Ramos (cell line): Measurements from ENCODE around the gene SS18L1.

Source experiments
- in situ Hi-C: fragments of 300-500 bp; cut with MboI; formaldehyde crosslinking; loops from one replicate; pipeline ENCODE4 v1.14.3; 2022; ENCODE audit warnings: low sequenced_read_pairs; ENCODE audit not compliant: unreplicated experiment

The SS18L1 gene

GRCh38 chr20:62190639-62191411 lies 47.3 kb downstream of the SS18L1 start:
- in situ Hi-C loops = no loop called here

- in situ Hi-C loops = no loop called here
Observed at GRCh38 chr20:62191781-62192559, 48.4 kb downstream of the SS18L1 start.

- in situ Hi-C loops = no loop called here
Observed at GRCh38 chr20:62192635-62193034, 49.1 kb downstream of the SS18L1 start.

GRCh38 chr20:62193079-62194025 lies 49.8 kb downstream of the SS18L1 start:
- in situ Hi-C loops = no loop called here

DNA sequence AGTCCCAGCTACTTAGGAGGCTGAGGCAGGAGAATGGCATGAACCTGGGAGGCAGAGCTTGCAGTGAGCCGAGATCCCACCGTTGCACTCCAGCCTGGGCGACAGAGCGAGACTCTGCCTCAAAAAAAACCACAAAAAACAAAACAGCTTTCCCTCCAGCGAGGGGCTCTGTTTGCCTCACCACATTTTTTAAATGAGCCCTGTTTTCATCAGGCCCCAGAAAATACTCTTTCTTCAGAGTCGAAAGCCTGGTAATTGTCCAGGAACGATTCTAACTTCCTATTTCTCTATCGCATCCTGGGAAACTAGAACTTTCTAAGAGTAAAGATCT lies 51.5 kb downstream of the SS18L1 start:
- in situ Hi-C loops = no loop called here

GRCh38 chr20:62195736-62196135 lies 52.2 kb downstream of the SS18L1 start:
- in situ Hi-C loops = no loop called here

DNA sequence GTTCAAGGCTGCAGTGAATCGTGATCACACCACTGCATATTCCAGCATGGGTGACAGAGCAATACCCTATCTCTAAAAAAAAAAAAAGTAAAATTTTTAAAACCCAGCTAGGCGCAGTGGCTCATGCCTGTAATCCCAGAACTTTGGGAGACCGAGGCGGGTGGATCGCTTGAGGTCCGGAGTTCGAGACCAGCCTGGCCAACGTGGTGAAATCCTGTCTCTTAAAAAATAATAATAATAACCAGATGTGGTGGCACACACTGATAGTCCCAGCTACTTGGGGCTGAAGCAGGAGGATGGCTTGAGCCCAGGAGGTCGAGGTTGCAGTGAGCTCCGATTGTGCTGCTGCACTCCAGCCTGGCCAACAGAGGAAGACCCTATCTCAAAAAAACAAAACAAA lies 52.7 kb downstream of the SS18L1 start:
- in situ Hi-C loops = no loop called here

- in situ Hi-C loops = no loop called here
Observed at GRCh38 chr20:62197311-62197710, 53.7 kb downstream of the SS18L1 start.

- in situ Hi-C loops = no loop called here
Observed at GRCh38 chr20:62197801-62198200, 54.2 kb downstream of the SS18L1 start.

DNA sequence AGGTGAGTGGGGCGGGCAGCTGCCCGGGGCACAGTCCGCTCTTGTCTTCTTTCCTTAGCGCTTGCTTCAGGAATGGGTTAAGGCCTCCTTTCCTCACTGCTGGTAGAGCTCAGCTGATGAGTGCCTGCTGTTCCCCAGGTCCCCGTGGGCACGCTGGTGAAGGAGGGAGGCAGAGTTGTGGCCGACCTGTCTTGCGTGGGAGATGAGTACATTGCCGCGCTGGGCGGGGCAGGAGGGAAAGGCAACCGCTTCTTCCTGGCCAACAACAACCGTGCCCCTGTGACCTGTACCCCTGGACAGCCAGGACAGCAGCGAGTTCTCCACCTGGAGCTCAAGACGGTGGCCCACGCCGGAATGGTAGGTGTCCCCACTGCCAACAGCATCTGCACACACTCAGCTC lies 54.9 kb downstream of the SS18L1 start:
- in situ Hi-C loops = no loop called here

GRCh38 chr20:62198931-62199330 lies 55.4 kb downstream of the SS18L1 start:
- in situ Hi-C loops = no loop called here

- in situ Hi-C loops = no loop called here
Observed at GRCh38 chr20:62200491-62201172, 57.1 kb downstream of the SS18L1 start.

DNA sequence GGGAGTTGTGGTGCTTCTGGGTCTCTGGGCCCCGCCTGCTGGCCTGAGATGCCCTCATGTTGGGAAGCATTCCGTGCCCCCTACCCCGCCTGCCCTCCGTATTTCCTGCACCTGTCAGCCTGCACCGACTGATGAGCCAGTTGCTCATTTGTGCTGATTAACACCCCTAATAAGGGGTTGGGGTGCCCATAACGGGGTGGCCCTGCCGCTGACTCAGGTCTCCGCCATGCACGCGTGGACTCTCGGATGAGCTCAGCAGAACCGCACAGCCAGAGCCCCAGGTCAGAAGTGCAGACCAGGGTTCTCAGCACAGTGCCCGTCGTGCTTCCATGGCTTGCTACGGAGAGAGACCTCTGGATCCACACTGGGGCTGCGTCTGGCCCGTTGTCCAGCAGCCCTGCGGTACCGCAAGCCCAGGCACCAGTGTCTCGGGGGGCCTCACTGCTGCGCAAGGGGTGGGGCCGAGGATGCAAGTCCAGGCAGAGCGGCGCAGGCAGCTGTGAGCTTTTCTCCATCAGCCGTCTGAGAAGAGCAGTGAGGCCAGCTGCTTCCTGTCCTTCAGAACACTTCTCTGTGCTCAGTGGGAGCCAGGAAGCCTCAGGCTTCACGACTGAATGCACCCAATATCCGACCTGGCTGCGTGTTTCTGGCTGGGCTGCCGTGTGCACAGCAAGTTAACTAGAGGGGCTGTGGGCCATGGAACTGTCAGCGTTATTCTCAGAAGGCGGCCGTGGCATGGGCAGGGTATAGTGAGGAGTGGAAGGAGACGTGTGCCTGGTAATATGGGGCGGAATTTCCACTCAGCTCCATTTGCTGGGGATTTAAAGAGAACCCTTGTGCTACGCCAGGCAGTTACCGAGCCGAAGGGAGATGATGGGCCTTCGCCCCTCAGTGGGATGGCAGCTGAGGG lies 57.9 kb downstream of the SS18L1 start:
- in situ Hi-C loops = no loop called here

- in situ Hi-C loops = no loop called here
Observed at GRCh38 chr20:62202083-62202395, 58.5 kb downstream of the SS18L1 start.

GRCh38 chr20:62202676-62203377 lies 59.3 kb downstream of the SS18L1 start:
- in situ Hi-C loops = no loop called here

GRCh38 chr20:62203378-62204030 lies 59.9 kb downstream of the SS18L1 start:
- in situ Hi-C loops = no loop called here

DNA sequence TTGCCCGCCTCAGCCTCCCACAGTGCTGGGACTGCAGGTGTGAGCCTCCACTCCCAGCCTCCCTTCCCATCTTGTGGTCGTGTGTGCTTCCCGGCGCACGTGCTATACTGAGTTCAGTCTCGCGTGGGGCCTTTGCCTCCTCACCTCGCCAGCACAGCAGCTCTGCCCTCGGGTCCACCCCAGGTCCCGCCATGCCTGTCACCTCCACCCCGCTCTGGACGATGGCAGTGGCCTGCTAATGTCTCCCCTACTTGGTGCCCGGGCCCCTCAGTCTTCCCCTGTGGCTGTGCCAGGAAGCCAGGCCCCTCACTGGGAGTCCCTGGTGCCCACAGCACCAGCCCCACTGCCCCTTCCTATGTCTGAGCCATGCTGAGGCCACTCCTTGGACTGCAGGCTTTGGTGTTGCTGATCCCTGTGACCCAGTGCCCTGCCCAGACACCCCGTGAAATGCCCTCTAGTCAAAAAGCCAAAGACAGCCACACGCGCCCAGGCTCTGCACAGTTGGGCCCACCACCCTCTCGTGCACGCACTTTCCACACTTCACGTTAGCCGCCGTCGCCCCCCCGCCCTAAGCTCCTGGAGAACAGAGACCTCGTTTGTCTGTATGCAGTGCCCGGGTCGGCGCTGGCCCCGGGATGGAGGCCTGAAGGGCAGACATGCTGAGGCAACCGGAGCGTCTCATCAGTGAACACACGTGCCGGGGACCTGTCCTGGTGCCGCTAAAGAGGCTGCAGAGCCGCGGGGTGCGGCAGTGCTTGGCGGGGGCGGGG lies 62.2 kb downstream of the SS18L1 start:
- in situ Hi-C loops = no loop called here

GRCh38 chr20:62206388-62206775 lies 62.8 kb downstream of the SS18L1 start:
- in situ Hi-C loops = no loop called here
